Heart left ventricle (tissue), 16 donors: ENCODE results near the gene TBC1D7. TPM values are rescaled to one million over a fixed set of nuclear protein-coding genes. Genes with fewer than 3 reads are reported as not detected.

Experiments used
- ATAC-seq, 4 donors: fragments of 200-7000 bp; cut with Tn5 transposase; one replicate each; pipeline ENCODE4 v1.9.1; 2020 to 2022; ENCODE audit warnings: moderate library complexity in 4 of 4, mild to moderate bottlenecking in 3 of 4, moderate number of reproducible peaks in 1 of 4
- DNase-seq, 5 donors: peaks; one replicate each; pipeline ENCODE4 v3.0.0-alpha.2; 2020
- H3K27ac ChIP-seq, 12 donors: fragments of 200-600 bp; sonication (generic) in 4 of 12; one replicate each; pipeline versions ENCODE4 v1.5.0 to v1.8.0; 2016 to 2022; ENCODE audit warnings: mild to moderate bottlenecking in 2 of 12
- H3K27me3 ChIP-seq, 9 donors: fragments of 200-600 bp; sonication (generic) in 2 of 9; one replicate each; pipeline versions ENCODE4 v1.5.1 to v1.8.0; 2016 to 2022; ENCODE audit warnings: mild to moderate bottlenecking in 3 of 9
- H3K36me3 ChIP-seq, 9 donors: fragments of 200-600 bp; sonication (generic) in 2 of 9; one replicate each; pipeline versions ENCODE4 v1.5.0 to v1.8.0; 2018 to 2022; ENCODE audit warnings: mild to moderate bottlenecking in 2 of 9
- H3K4me1 ChIP-seq, 12 donors: fragments of 200-600 bp; sonication (generic) in 4 of 12; one replicate each; pipeline versions ENCODE4 v1.5.0 to v1.8.0; 2016 to 2022; ENCODE audit warnings: mild to moderate bottlenecking in 3 of 12
- H3K4me3 ChIP-seq, 12 donors: fragments of 200-600 bp; sonication (generic) in 4 of 12; one replicate each; pipeline versions ENCODE4 v1.5.0 to v1.8.0; 2017 to 2022; ENCODE audit warnings: mild to moderate bottlenecking in 9 of 12, moderate library complexity in 4 of 12
- H3K9me3 ChIP-seq, 12 donors: fragments of 200-600 bp; sonication (generic) in 4 of 12; one replicate each; pipeline versions ENCODE4 v1.5.0 to v1.8.0; 2016 to 2022; ENCODE audit warnings: mild to moderate bottlenecking in 1 of 12
- POLR2A ChIP-seq, 2 donors: fragments of 450-650 bp; IDR thresholded peaks; one replicate each; pipeline ENCODE4 v1.6.1; 2017; ENCODE audit warnings: antibody characterized with exemption in 2 of 2, mild to moderate bottlenecking in 2 of 2, moderate library complexity in 2 of 2
- WGBS, 4 donors: extraction: QIAGEN DNeasy Blood & Tissue Kit in 2 of 4; methylation state at CpG; one replicate each; pipeline versions ENCODE4 v1.1.5 to v1.1.7; 2013 to 2018; 5-methylcytosine and 5-hydroxymethylcytosine counted together
- intact Hi-C, 10 donors: fragments of 100-400 bp; cut with DNase I; formaldehyde crosslinking; loops; one replicate each; pipeline versions ENCODE4 v1.11.1 to v1.14.2; 2022
- polyA plus RNA-seq, 2 donors: library from polyadenylated mRNA; stranded (reverse); fragments of 200-250 nt; gene quantifications; one replicate each; pipeline ENCODE4 v1.2.3, GENCODE V29; 2013
- total RNA-seq, 9 donors: library from RNA; depleted of rRNA in 2 of 9; stranded (reverse); fragments of >200 nt in 2 of 9; fragmentation: NEBNext Ultra II Directional in 3 of 9; extraction: Animal tissue kit (Norgen Biotek cat#: 25700) in 3 of 9; gene quantifications; one replicate each; pipeline versions ENCODE4 v1.1.0 to v1.2.4, GENCODE V29; 2016 to 2023
- TF ChIP-seq, protein P1 (sequence below), 12 donors: fragments of 200-600 bp; sonication (generic) in 4 of 12; IDR thresholded peaks; one replicate each; pipeline versions ENCODE4 v1.5.0 to v1.8.0; 2018 to 2022; ENCODE audit warnings: antibody characterized with exemption in 12 of 12, mild to moderate bottlenecking in 5 of 12
- donor health status: ischemic (EF 13 %, LVEDD 7.1; RV severe dilation, severe dysfunction).
- donor health status: healthy with polysubstance abuse.
- donor health status: DM: no; HTN: yes; CAD: no.
- donor health status: DM: no; HTN: no; CAD: no.
- donor health status: ischemic (EF 25% LVEDD 6.9; RV normal size, moderate dysfunction).
- donor health status: ischemic (EF 25% LVEDD 5.7; RV mildly dilated, moderate dysfunction).
- donor health status: healthy.
- donor health status: DM: yes; HTN: yes; CAD: no.
- donor health status: ischemic (EF 35%, LVEDD 5.7; RV mildly dilated, moderate dysfunction).
- donor health status: nonischemic (EF 11% LVEDD 7.7; RV severe dilation, severe dysfunction).
- donor health status: DM: yes; HTN: yes; CAD: no.
- donor health status: PGD.
- donor health status: ischemic (EF 29% LVEDD 5.4; RV normal size, mild dysfunction).
- donor health status: nonischemic (EF 23%, LVEDD 6.1; RV moderate dilation, normal function).

The TBC1D7 gene
- total and polyA plus RNA-seq, 11 donors = 17.0 to 31.9 (median 22.9) TPM

DNA sequence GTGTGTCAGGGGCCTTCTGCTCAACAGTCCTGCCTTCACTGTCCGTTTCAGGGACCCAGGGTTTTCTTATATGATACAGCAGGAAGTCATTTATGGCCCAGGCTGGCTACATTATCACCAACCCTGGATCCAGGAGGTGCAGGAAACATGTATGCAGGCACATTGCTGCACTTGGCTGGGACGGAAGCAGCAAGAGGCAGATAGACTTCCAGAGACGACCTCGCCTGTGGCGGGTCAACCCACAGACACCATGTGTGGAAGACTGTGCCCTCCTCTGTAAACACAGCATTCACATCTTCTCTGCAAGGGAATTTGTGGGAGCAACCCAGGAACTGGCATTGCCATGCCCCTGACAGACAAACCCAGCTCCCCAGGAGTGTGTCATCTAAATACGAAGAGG is 43.7 kb downstream of the TBC1D7 start:
- Histone ChIP-seq H3K27ac (no peak overlapping the region), H3K4me3 (no peak overlapping the region), H3K4me1 (peaks cover 0 to 9% (median 0%) of the 10 kb centered on the region in 12 donors), H3K27me3 (no peaks in the 10 kb centered on the region), H3K36me3 (peaks cover 0 to 66% (median 49%) of the 10 kb centered on the region in 9 donors), H3K9me3 (peaks cover 0 to 27% (median 8%) of the 10 kb centered on the region in 12 donors)
- 75 to 88% (median 81%) methylated on average over 5 to 6 of the region's 6 CpGs for WGBS, 4 donors
- TF ChIP-seq, protein P1, sequence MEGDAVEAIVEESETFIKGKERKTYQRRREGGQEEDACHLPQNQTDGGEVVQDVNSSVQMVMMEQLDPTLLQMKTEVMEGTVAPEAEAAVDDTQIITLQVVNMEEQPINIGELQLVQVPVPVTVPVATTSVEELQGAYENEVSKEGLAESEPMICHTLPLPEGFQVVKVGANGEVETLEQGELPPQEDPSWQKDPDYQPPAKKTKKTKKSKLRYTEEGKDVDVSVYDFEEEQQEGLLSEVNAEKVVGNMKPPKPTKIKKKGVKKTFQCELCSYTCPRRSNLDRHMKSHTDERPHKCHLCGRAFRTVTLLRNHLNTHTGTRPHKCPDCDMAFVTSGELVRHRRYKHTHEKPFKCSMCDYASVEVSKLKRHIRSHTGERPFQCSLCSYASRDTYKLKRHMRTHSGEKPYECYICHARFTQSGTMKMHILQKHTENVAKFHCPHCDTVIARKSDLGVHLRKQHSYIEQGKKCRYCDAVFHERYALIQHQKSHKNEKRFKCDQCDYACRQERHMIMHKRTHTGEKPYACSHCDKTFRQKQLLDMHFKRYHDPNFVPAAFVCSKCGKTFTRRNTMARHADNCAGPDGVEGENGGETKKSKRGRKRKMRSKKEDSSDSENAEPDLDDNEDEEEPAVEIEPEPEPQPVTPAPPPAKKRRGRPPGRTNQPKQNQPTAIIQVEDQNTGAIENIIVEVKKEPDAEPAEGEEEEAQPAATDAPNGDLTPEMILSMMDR (IDR thresholded peaks at IDR 0.05) = no peak
- no peak for TF ChIP-seq POLR2A (IDR thresholded peaks at IDR 0.05)
- intact Hi-C loops = no loop called here
- DNase-seq (no peak), ATAC-seq (no peak)

DNA sequence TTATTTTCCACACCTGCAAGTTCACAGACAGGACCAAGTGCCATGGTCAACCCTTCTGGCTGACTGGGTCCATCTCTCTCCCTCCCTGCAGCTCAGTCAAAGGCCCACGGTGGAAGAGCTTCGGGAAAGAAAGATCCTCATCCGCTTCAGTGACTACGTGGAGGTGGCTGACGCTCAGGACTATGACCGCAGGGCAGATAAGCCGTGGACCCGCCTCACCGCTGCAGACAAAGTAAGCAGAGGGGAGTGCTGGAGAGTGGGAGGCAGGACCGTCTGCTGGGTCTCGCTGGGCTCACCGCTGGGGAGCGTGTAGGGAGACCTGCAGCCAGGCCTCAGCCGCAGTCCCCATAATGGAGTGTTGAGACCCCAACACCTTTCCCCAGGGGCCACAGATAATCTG is 45.0 kb downstream of the TBC1D7 start:
- intact Hi-C loops = no loop called here
- Histone ChIP-seq H3K27ac (no peak overlapping the region), H3K36me3 (peaks cover 0 to 71% (median 51%) of the 10 kb centered on the region in 9 donors), H3K9me3 (peaks cover 0 to 26% (median 8%) of the 10 kb centered on the region in 12 donors), H3K4me1 (peaks cover 0 to 9% (median 0%) of the 10 kb centered on the region in 12 donors), H3K27me3 (no peaks in the 10 kb centered on the region), H3K4me3 (no peak overlapping the region)
- TF ChIP-seq, protein P1 (IDR thresholded peaks at IDR 0.05) = no peak
- no peak for TF ChIP-seq POLR2A (IDR thresholded peaks at IDR 0.05)
- 74 to 96% (median 90%) methylated on average over 11 to 14 of the region's 14 CpGs for WGBS, 4 donors
- ATAC-seq = no peak
- DNase-seq = no peak

DNA sequence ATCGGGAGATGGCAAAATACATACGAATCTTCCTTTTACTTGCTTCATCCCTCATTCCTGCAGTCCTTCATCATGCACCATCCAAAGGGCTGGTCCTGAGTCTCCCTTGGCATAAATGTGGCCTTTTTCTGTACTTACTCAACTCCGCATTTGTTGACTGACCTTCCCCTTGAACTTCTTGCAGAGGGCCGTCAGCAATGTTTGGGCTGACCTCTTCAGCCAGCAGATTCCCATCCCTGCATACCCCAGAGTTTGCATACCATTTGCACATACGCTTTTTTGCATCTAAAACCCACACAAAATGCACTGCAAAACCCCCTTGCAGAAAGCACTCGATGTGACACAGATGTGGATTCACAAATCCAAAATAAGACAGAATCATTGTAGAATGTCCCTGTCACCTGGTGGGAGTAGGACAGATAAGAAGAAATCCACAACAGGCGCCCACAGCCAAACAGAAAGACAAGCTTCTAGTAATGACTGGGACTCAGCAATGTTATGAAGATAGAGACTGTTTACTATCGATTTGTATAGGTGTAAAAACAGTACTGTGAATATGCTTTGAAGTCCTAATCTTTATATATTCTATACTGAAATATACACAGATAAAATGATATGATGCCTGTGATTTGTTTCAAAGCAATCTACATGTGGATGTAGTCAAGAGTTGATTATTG is 45.8 kb downstream of the TBC1D7 start:
- peaks cover 0 to 9% (median 0%) of the 10 kb centered on the region in 12 donors for H3K4me1 ChIP-seq
- 73 to 84% (median 79%) methylated on average over 8 of the region's 8 CpGs for WGBS, 4 donors
- no peak overlapping the region for H3K27ac ChIP-seq
- H3K9me3 ChIP-seq = peaks cover 0 to 18% (median 8%) of the 10 kb centered on the region in 12 donors
- peaks cover 0 to 77% (median 51%) of the 10 kb centered on the region in 9 donors for H3K36me3 ChIP-seq
- no peak overlapping the region for H3K4me3 ChIP-seq
- no peak for ATAC-seq
- DNase-seq = no peak
- no peak for TF ChIP-seq POLR2A (IDR thresholded peaks at IDR 0.05)
- TF ChIP-seq, protein P1 (IDR thresholded peaks at IDR 0.05) = no peak
- no peaks in the 10 kb centered on the region for H3K27me3 ChIP-seq
- intact Hi-C loops = no loop called here

DNA sequence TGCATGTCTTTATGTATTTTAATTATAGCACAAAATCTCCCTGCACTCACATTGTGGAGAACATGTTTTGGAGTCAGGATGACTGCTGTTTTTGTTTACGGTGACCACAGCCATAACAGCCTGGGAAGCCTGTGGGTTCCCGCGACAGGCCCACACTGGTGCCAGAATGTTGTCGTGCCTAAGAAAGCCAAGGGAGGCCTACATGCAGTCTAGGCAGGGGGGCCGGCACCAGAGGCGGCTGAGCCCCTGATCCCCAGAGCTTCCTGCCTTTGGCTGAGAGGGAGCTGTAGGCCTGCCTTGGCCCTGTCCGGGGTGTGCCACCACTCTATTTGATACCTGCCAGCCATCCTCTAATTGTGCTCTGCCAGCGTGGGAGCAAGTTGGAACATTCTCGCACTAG is 46.7 kb downstream of the TBC1D7 start:
- Histone ChIP-seq H3K27ac (no peak overlapping the region), H3K36me3 (peaks cover 0 to 72% (median 48%) of the 10 kb centered on the region in 9 donors), H3K4me1 (peaks cover 0 to 9% (median 0%) of the 10 kb centered on the region in 12 donors), H3K4me3 (no peak overlapping the region), H3K27me3 (no peaks in the 10 kb centered on the region), H3K9me3 (peaks cover 0 to 9% (median 1%) of the 10 kb centered on the region in 12 donors)
- WGBS, 4 donors = 69 to 85% (median 77%) methylated on average over 8 to 9 of the region's 9 CpGs
- TF ChIP-seq POLR2A (IDR thresholded peaks at IDR 0.05) = no peak
- TF ChIP-seq, protein P1 (IDR thresholded peaks at IDR 0.05) = no peak
- intact Hi-C loops = no loop called here
- ATAC-seq = no peak
- DNase-seq = no peak
